T-helper 1 cell treated with Interleukin-12 subunit alpha and Interleukin-12 subunit beta and Interleukin-4 antibody, amounts not matched to agents 30 ng/mL and 1 ng/mL, for 36 hours (primary cell): Measurements from ENCODE around the gene RRM1. TPM values are rescaled to one million over a fixed set of nuclear protein-coding genes. Genes with fewer than 3 reads are reported as not detected.
"Not testable (repeated sequence)": the region's sequence is repeated elsewhere in the genome, so short reads cannot be mapped to it uniquely, and the experiment has no call there.

Source experiments
- intact Hi-C: fragments of 100-400 bp; cut with micrococcal nuclease; formaldehyde crosslinking; loops from one replicate; pipeline ENCODE4 v1.15.1; 2024
- total RNA-seq: library from RNA; stranded (reverse); gene quantifications from 2 replicates; pipeline ENCODE4 v1.2.3, GENCODE V29; 2022

The RRM1 gene
- total RNA-seq, 1 donor from 2014 or later: 138 TPM

DNA sequence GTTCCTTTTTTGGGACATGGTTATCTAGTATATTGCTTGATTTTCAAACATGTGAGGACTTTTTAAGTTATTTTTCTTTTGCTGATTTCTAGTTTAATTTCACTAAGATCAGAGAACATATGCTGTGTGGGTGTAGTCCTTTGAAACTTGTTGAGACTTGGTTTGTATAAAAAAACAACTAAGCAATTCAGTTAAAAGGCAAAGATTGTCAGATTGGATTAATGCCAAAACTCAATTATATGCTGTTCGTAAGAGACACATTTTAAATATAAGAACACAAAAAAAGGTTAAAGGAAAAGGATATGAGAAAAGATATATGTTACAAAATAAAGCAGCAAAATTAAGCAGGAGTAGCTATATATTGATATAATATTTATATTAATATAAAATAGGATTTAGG is 17.8 kb upstream of the RRM1 start:
- intact Hi-C loops: no loop called here

DNA sequence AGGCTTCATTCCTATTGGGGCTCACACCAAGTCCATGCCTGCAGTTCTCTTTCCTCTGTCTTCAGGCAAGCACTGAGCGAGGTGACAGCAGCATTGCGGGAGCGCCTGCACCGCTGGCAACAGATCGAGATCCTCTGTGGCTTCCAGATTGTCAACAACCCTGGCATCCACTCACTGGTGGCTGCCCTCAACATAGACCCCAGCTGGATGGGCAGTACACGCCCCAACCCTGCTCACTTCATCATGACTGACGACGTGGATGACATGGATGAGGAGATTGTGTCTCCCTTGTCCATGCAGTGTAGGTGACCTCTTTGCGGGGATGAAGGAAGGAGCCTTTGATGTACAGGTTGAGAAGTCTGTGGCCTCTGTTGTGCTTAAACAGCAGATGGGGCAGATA is 11.4 kb upstream of the RRM1 start:
- intact Hi-C loops: no loop called here

DNA sequence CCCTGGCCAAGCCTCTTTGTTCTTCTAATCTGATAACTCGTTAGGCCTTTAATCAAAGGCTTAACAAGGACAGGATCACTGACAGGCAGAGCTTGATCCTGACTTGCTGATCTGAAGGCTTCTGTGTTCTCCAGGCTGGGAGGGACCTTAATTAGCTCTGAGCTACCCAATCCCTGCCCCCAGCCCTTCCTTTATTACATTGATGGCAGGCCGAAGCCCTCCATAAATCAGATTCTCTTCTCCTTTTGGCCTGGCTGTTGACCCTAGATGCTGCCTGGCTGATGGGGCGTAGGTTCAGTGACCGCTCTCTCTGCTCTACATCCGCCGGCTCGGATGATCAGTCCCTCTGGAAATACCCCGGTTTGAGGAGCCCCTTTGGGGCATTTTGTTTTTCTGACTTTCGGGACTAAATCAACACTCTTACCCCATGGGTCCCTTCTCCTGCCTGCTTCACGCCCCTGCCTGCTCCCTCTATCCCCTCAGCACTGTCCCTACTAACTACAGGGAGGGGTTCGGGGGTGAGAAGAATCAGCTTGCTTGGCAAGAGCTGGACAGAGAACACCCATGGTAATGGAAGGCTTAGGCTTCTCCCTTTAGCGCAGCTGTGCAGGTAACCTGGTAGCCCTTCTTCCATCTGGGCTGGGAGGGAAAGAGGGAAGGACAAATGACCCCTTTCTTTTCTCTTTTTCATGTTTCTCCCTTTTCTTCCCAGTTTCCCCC is 10.0 kb upstream of the RRM1 start:
- intact Hi-C loops: no loop called here

DNA sequence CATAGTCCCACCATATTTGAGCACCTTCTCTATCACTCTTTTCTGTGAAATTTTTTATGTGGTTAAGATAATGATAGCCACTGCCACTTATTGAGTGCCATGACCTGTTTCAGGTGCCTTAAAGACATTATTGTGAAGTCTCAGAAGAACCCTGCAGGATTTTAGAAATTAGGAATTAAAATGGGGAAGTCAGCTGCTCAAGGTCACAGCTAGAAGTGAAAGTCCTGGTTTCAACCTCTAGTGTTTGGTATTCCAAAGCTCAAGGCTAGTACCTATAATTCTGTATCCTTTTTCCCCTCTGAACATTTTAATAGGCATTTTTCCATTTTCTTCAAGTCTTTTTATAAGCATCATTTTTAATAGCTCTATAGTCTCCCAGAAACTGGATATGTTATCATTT is 9.0 kb upstream of the RRM1 start:
- intact Hi-C loops: no loop called here

DNA sequence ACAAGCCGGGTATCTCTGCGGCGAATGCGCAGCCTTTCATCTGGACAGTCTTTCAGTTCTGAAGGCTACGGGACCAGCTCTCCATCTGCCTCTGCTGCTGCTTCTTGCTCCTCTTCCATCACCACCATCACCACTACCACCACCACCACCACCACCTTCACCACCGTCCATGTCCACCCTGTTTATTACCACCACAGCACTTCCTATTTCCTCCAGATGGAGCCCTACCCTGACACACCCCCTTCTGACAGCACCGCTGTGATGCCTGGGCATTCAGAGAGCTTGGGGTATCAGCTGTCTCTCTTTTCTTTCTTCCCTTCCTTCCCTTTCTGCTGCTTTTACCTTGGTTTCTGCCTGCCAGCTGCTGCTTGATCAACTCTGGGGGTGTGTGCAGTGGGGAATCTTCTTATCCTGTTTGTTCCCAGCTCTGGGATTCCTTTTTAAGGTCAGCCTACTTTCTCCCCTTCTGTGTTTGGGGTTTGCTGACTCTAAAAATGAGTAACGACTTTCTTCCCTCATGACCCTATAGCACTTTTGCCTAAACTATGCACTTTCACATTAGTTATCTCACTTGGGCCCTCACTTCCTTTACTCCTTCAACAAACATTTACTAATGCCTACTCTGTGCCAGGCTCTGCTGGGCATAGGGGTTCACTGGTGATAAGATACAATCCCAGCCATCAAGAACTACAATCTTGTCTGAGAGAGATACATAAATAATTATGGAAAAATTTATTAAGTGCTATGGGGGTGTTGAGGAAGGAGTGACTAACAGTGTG is 7.8 kb upstream of the RRM1 start:
- intact Hi-C loops: no loop called here

DNA sequence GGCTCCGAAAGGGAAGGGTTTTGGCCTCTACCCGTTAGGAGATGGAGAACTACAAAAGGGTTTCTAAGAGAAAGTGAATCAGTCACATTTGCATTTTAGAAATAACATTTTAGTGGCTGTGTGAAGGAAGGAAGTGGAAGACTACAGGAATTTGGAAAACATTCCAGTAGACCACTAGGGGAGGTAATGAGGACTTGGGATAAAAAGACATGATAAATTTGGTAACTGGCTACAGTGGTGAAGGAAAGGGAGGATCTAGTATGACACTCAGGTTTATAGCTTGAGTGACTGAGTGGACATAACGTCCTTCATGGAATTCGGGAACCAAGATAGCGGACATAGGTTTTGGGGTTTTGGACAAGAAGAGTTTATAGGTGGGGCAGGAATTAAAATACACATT is 7.0 kb upstream of the RRM1 start:
- intact Hi-C loops: no loop called here

DNA sequence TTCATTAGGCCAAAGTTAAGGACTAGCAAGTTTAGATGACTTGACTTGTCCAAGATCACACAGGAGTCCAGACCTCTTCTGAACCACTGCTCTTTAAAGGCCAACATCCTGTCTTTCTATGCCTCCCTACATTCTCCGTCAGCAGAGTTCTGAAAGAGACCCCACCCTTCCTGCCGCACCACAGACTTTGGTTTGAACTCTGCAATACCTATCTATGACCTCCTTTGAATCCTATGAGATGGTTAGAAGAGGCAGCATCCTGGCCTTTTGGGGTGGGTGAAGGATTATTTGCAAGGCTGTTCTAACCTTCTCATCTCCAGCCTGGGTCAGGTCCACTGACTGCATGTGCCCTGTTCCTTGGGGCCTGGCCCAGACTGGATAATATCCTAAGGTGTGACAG is 4.3 kb upstream of the RRM1 start:
- intact Hi-C loops: loop anchor here (1.0 kb wide), 2 partner anchors 236 to 249 kb away; no protein-coding TSS in a partner anchor

DNA sequence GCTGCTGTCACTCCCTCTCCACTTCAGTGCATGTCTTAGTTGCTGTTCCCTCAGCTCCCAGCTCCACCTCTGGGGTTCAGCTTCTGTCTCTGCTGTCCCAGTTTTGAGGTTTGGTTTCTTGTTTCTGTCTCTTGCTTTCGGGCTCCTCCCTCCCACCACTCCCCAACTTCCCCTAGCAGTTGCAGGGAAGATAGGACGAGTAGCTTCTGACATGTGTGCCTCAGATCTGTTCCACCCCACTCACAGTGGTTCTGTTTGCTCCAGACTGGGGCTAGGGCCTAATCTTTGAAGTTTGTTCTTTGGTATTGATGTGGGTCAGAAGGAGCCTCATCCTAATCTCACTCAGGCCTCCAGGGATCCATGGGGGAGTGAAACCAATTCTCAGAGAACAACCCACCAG is 2.6 kb upstream of the RRM1 start:
- intact Hi-C loops: no loop called here

DNA sequence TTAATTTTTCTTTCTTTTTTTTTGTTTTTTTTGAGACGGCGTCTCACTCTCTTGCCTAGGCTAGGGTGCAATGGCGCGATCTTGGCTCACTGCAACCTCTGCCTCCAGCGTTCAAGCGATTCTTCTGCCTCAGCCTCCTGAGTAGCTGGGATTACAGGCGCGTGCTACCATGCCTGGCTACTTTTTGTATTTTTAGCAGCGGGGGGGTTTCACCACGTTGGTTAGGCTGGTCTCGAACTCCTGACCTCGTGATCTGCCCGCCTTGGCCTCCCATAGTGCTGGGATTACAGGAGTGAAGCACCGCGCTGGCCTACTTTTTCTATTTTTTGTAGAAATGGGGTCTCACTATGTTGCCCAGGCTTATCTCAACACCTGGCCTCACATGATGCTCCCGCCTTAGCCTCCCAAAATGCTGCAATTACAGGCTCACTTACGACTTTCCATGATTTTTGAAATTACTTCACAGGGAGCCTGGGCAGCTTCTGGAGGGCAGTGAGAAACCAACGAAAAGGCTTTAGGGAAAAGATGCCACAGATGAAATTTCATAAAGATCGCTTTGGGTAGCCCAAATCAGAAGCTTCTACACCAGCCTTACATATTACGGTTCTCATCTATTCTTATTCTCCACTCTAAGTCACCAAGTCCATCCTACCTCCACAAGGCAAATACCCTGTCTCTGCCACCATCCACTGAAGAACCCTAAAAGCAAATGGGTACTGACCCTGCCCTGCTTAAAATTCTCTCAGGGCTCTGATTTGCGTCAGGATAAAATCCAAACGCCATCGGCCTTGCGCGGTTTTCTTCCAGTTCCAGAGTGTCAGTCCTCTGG is 866 bp upstream of the RRM1 start:
- intact Hi-C loops: loop anchor here (1.0 to 2.0 kb wide), 6 partner anchors 239 to 1101 kb away; partner anchors contain the start of genes NAP1L4, NUP98 and TRIM21

DNA sequence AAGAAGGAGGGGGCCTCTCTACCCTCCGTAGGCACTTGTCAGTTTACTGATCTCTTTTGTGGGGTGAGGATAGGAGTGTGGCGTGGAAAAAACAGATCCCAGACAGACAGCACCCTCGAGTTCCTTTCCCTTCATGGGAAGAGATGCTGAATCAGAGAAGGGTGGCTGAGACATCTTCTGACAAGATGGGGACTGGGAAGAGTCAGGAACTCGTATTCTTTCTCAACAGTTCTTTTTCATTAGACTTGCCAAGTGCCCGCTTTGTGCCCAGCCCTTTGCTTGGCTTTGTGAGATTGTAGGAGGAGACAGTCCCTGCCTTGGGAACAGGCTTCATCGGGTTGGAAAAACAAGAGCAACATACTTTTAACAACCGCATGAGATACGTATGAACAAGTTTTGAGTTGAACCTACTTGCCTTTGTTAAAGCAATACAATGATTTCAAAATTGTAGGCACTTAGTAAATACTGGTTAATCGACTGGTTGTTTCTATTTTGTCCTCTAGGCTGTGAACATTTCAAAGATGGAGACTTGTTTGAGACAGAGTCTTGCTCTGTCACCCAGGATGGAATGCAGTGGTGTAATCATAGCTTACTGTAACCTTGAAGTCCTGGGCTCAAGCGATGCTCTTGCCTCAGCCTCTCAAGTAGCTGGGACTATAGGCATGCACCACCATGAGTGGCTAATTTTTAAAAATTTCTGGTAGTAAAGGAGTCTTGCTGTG is 1.1 kb downstream of the RRM1 start:
- intact Hi-C loops: loop anchor here (1.0 to 2.0 kb wide), 4 partner anchors 297 to 1103 kb away; partner anchors contain the start of genes NAP1L4, TRIM21 and TRIM68

DNA sequence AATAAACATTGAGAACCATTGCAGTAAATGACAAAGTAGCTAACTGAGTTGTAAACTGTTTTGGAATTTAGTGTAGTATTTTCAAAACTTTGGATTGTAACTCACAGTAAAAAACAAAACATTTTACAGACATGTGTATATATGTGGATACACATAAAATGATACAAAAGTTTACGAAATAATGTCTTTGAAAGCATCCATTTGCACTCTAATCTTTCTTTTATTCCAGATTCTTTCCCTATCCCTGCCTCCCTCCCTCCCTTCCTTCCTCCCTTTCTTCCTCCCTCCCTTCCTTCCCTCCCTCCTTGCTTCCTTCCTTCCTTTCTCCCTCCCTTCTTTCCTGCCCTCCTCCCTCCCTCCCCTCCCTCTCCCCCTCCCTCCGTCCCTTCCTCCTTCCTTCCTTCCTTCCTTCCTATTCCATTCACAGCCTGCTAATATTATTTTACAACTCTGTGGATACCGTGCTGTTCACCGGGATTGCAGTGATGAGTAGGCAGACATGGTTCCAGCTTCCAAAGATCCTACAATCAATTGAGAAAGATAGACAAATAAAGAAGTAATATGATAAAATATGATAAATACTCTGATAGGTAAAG is 3.5 kb downstream of the RRM1 start:
- intact Hi-C loops: no loop called here

DNA sequence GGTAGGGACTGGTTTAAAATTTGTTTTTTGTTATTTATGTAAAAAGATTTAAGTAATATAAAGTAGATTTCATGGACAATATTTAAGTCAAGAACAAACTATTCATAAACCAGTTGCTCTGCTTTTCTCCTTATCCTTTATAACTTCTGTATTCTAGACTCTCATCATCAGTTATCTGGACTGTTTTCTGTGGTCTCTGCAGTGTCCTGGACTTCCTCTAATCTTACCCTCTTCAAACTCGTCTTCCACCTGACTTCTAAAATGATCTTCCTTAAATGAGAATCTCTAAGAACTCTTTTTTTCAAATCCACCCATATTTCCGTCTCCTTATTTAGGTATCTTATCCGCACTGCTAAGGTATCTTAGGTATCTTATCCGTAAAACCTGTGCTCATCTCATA is 8.1 kb downstream of the RRM1 start:
- intact Hi-C loops: no loop called here

DNA sequence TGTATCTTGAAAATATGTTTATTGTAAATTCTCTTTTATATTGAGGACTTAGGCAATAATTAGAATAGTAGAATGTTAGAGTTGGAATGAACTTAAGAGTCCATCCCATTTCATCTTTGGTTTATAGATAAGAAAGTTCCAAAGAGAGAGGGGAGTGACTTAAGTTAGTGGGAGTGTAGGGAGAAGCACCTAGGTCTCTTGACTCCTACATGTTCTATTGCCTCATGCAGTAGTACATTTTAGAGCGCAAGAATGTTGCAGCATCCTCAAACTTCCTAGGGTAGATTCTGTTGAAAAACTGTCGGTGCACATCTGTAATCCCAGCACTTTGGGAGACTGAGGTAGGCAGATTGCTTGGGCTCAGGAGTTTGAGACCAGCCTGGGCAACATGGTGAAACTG is 8.7 kb downstream of the RRM1 start:
- intact Hi-C loops: no loop called here

DNA sequence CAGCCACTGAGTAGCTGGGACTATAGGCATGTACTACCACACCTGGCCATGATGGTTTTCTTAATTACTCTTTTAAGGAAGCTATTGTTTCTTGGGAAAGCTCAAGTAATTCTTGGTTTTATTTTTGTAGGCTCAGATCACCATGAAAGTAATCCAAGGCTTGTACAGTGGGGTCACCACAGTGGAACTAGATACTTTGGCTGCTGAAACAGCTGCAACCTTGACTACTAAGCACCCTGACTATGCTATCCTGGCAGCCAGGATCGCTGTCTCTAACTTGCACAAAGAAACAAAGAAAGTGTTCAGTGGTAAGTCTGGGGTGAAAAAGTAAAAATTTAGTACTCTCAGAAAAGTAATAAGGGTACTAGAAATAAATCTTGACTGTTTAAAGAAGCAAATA is 11.3 kb downstream of the RRM1 start:
- intact Hi-C loops: no loop called here

DNA sequence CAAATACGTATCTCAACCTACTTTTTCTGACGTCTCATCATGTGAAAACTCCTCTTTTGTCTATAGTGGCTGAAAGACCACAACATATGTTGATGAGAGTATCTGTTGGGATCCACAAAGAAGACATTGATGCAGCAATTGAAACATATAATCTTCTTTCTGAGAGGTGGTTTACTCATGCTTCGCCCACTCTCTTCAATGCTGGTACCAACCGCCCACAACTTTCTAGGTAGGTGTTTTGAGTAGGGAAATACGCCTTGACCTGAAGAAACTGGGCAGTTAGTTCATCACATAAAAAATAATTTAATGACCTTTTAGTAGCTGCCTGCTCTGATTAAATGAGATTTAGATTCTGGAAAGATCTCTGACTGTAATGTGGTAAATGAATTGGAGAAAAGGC is 17.2 kb downstream of the RRM1 start:
- intact Hi-C loops: no loop called here

DNA sequence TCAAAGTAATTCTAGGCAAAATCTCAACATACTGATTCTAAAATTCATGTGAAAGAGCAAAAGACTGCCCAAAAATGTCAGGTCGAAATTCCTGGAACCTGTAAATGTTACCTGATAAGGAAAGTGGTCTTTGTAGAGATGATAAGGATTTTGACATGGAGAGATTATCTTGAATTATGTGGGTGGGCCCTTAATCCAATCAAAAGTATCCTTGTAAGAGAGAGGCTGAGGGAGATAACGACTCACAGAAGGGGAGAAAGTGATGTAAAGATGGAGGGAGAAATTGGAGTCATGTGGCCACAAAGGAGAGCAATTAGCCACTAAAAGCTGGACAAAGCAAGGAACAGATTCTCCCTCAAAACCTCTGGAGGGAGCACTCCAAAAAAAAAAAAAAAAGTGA is 20.5 kb downstream of the RRM1 start:
- intact Hi-C loops: no loop called here

DNA sequence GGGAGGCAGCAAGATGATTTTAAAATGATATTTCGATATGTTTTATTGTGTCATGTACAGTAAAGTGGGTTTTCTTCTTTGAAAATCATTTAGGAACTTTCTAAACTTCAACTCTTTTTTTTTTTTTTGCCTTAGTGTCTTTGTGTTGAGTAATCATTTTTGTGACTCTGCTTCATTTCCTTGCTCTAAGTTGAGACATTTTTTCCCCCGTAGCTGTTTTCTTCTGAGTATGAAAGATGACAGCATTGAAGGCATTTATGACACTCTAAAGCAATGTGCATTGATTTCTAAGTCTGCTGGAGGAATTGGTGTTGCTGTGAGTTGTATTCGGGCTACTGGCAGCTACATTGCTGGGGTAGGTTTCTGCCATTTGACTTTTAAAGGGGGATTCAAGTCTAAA is 23.5 kb downstream of the RRM1 start:
- intact Hi-C loops: no loop called here

DNA sequence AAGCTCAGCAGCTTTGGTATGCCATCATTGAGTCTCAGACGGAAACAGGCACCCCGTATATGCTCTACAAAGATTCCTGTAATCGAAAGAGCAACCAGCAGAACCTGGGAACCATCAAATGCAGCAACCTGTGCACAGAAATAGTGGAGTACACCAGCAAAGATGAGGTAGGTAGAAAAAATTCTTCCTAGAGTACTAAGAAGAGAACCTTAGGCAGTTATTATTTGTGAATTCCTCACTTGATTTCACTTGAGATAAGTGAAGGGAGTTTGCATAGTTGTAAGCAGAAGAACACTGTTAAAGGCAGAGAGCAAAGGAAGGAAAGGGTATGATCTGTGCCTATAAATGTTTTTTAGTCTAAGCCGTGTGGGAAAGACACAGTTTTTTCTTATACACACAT is 28.6 kb downstream of the RRM1 start:
- intact Hi-C loops: no loop called here

DNA sequence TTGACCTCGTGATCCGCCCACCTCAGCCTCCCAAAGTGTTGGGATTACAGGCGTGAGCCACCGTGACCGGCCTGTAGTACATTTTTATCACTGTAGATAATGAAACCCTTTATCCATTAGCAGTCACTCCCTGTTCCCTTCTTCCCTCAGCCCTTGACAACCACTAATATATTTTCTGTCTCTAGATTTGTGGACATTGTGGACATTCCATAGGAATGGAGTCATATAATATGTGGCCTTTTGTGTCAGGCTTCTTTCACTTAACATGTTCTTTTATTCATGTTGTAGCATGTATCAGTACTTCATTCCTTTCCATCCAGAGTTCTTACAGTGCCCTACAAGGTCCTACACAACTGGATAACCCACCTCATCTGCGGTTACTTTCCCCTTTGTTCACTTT is 30.5 kb downstream of the RRM1 start:
- intact Hi-C loops: no loop called here

DNA sequence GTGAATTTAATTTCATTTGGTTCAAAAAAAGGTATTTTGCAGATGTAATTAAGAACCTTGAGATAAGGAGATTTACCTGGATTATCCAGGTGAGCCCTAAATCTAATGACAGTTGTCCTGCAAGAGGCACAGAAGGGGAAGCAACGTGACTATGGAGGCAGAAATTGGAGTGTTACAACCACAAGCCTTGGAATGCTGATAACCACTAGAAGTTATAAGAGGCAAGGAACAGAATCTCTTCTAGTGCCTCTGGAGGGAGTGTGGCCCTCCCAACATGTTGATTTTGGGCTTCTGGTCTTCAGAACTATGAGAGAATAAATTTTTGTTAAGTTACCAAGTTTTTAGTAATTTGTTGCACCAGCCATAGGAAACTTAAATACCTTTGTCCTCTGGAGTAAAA is 32.8 kb downstream of the RRM1 start:
- intact Hi-C loops: no loop called here

DNA sequence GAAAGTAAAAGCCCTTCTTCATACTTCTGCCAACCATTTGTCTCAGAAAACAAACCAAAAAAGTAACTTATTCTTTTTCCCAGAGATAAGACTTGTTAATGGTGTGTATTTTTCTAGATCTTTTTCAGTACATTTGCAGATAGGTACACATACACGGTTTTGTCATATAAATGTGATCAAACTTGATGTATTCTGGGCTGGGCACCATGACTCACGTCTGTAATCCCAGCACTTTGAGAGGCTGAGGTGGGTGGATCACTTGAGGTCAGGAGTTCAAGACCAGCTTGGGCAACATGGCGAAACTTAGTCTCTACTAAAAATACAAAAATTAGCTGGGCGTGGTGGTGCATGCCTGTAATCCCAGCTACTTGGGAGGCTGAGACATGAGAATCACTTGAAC is 35.6 kb downstream of the RRM1 start:
- intact Hi-C loops: not testable (repeated sequence)
